Keratinocyte (primary cell): Measurements from ENCODE around the gene PRKAB1. TPM values are rescaled to one million over a fixed set of nuclear protein-coding genes. Genes with fewer than 3 reads are reported as not detected.

Source experiments
- DNase-seq: peaks from one replicate; pipeline ENCODE4 v3.0.0-alpha.2; 2011; ENCODE audit warnings: low read depth, missing footprints, low spot score
- FAIRE-seq: peaks from 2 replicates; lab custom pipeline; 2011; peaks lifted over from hg19 to GRCh38; lab: Jason Lieb, UNC
- H2AFZ ChIP-seq: 2 replicates; pipeline ENCODE4 v1.6.0; 2012; ENCODE audit warnings: low read length, control low read depth, inconsistent platforms; ENCODE audit not compliant: control insufficient read depth
- H3K27ac ChIP-seq: 2 replicates; pipeline ENCODE4 v1.5.1; 2011; ENCODE audit warnings: low read length; ENCODE audit not compliant: control insufficient read depth, insufficient read depth
- H3K27me3 ChIP-seq: 3 replicates; pipeline ENCODE4 v1.6.0; 2011; ENCODE audit warnings: low read length; ENCODE audit not compliant: control insufficient read depth, insufficient read depth; ENCODE audit errors: extremely low read depth
- H3K36me3 ChIP-seq, 2 experiments: 2 replicates in 1 of 2; 3 replicates in 1 of 2; pipeline ENCODE4 v1.5.1; 2011; ENCODE audit warnings: low read length in 2 of 2, mild to moderate bottlenecking in 1 of 2; ENCODE audit not compliant: control insufficient read depth in 2 of 2, insufficient read depth in 2 of 2; ENCODE audit errors: extremely low read depth in 1 of 2
- H3K4me1 ChIP-seq: 3 replicates; pipeline ENCODE4 v1.5.1; 2011; ENCODE audit warnings: low read length; ENCODE audit not compliant: control insufficient read depth, insufficient read depth; ENCODE audit errors: extremely low read depth
- H3K4me2 ChIP-seq: 3 replicates; pipeline ENCODE4 v1.6.0; 2011; ENCODE audit warnings: low read depth, low read length; ENCODE audit not compliant: control insufficient read depth, insufficient read depth; ENCODE audit errors: extremely low read depth
- H3K4me3 ChIP-seq, 3 experiments: fragments of 200-600 bp in 1 of 3; sonication (generic) in 1 of 3; 2 replicates in 2 of 3; 3 replicates in 1 of 3; pipeline ENCODE4 v1.5.1; 2011 to 2016; ENCODE audit warnings: low read length in 3 of 3, mild to moderate bottlenecking in 3 of 3, control low read depth in 2 of 3, inconsistent platforms in 1 of 3, low read depth in 1 of 3, mixed read lengths in 1 of 3, mixed run types in 1 of 3, moderate library complexity in 1 of 3; ENCODE audit not compliant: control insufficient read depth in 2 of 3, insufficient read depth in 2 of 3; ENCODE audit errors: extremely low read depth in 1 of 3
- H3K79me2 ChIP-seq: 2 replicates; pipeline ENCODE4 v1.6.0; 2012; ENCODE audit warnings: low read length; ENCODE audit not compliant: control insufficient read depth, insufficient read depth
- H3K9ac ChIP-seq: 3 replicates; pipeline ENCODE4 v1.6.0; 2011; ENCODE audit warnings: low read length; ENCODE audit not compliant: control insufficient read depth, insufficient read depth; ENCODE audit errors: extremely low read depth
- H3K9me1 ChIP-seq: 3 replicates; pipeline ENCODE4 v1.6.0; 2011; ENCODE audit warnings: low read length; ENCODE audit not compliant: control insufficient read depth, insufficient read depth; ENCODE audit errors: extremely low read depth
- H3K9me3 ChIP-seq: 2 replicates; pipeline ENCODE4 v1.5.1; 2012; ENCODE audit warnings: low read depth, low read length; ENCODE audit not compliant: control insufficient read depth
- H4K20me1 ChIP-seq: 3 replicates; pipeline ENCODE4 v1.6.0; 2011; ENCODE audit warnings: low read length; ENCODE audit not compliant: control insufficient read depth, insufficient read depth; ENCODE audit errors: extremely low read depth
- EZH2 ChIP-seq: IDR thresholded peaks from one replicate; pipeline ENCODE4 v1.6.1; 2012; ENCODE audit warnings: inconsistent platforms, mild to moderate bottlenecking, low read length, moderate library complexity
- dilution Hi-C: fragments of 300-500 bp; cut with MboI; formaldehyde crosslinking; loops from one replicate; pipeline ENCODE4 v1.7.0; 2020; ENCODE audit warnings: low sequenced_read_pairs; ENCODE audit not compliant: extremely low pct_ligation_motif_present
- polyA plus RNA-seq, 5 experiments: library from polyadenylated mRNA; depleted of rRNA in 3 of 5; stranded (reverse) in 3 of 5; stranded (forward) in 1 of 5; unstranded in 1 of 5; fragments of >200 nt; gene quantifications; 1 replicate in 1 of 5; 2 replicates in 3 of 5; 3 replicates in 1 of 5; pipeline versions ENCODE4 v1.2.1 to v1.2.3, GENCODE V29; 2011 to 2012; ENCODE audit warnings: missing spikeins in 2 of 5, low read depth in 1 of 5, low replicate concordance in 1 of 5
- small RNA-seq, 3 experiments: library from RNA; depleted of rRNA; stranded (forward); fragments of <200 nt; gene quantifications; one replicate each; pipeline ENCODE3, GENCODE V24; 2012; ENCODE audit warnings: low read depth in 3 of 3, low replicate concordance in 1 of 3; ENCODE audit not compliant: insufficient read length in 3 of 3
- TF ChIP-seq, protein P1 (sequence below), 3 experiments: IDR thresholded peaks in 1 of 3; conservative IDR thresholded peaks in 1 of 3; optimal IDR thresholded peaks in 1 of 3; 2 replicates in 2 of 3; 3 replicates in 1 of 3; pipeline versions ENCODE3 to v1.5.1; 2011; ENCODE audit warnings: low read length in 3 of 3, mild to moderate bottlenecking in 3 of 3, moderate library complexity in 2 of 3, control low read depth in 1 of 3, inconsistent platforms in 1 of 3; ENCODE audit not compliant: insufficient read depth in 2 of 3; ENCODE audit errors: extremely low read depth in 1 of 3

The PRKAB1 gene
- polyA plus RNA-seq, 1 donor (not counting 4 experiments of a cell fraction or from before 2014, with no cell fraction given), result 22.0 TPM

DNA sequence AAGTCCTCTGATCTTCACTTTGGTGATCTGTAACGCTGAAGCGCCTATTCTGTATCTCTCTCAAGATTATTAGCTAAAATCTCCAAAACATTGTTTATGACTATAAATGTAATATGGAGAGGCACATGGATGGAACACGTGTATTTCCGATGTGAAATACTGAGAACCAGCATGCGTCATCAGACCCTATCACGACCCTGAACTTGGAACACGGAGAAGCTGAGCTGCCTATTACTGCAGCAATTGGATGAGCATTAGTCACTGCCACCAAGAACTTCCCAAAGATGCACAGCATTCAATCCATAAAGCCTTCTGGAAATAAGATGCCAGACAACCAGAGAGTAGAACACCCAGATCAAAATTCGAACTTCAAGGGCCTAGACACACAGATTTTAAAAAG lies 61.9 kb downstream of the PRKAB1 start:
- Histone ChIP-seq H2AFZ (no peak overlapping the region), H4K20me1 (no peaks in the 10 kb centered on the region), H3K79me2 (no peaks in the 10 kb centered on the region), H3K36me3 (peaks cover 0 to 18% of the 10 kb centered on the region in 2 experiments), H3K4me3 (no peak overlapping the region), H3K9me1 (no peaks in the 10 kb centered on the region), H3K27ac (no peak overlapping the region), H3K4me1 (no peaks in the 10 kb centered on the region), H3K4me2 (no peak overlapping the region), H3K27me3 (no peaks in the 10 kb centered on the region), H3K9ac (no peak overlapping the region), H3K9me3 (no peaks in the 10 kb centered on the region)
- no peak for DNase-seq
- no peak for FAIRE-seq
- no peak for TF ChIP-seq EZH2
- TF ChIP-seq, protein P1, sequence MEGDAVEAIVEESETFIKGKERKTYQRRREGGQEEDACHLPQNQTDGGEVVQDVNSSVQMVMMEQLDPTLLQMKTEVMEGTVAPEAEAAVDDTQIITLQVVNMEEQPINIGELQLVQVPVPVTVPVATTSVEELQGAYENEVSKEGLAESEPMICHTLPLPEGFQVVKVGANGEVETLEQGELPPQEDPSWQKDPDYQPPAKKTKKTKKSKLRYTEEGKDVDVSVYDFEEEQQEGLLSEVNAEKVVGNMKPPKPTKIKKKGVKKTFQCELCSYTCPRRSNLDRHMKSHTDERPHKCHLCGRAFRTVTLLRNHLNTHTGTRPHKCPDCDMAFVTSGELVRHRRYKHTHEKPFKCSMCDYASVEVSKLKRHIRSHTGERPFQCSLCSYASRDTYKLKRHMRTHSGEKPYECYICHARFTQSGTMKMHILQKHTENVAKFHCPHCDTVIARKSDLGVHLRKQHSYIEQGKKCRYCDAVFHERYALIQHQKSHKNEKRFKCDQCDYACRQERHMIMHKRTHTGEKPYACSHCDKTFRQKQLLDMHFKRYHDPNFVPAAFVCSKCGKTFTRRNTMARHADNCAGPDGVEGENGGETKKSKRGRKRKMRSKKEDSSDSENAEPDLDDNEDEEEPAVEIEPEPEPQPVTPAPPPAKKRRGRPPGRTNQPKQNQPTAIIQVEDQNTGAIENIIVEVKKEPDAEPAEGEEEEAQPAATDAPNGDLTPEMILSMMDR (optimal IDR thresholded peaks at IDR 0.05 in 1 of 3, IDR thresholded peaks at IDR 0.05 in 1 of 3, conservative IDR thresholded peaks at IDR 0.05 in 1 of 3; ENCODE audit: extremely low read depth in 1 of 3, insufficient read depth in 2 of 3, low read length in 3 of 3), result no peak
- dilution Hi-C loops, result no loop called here

DNA sequence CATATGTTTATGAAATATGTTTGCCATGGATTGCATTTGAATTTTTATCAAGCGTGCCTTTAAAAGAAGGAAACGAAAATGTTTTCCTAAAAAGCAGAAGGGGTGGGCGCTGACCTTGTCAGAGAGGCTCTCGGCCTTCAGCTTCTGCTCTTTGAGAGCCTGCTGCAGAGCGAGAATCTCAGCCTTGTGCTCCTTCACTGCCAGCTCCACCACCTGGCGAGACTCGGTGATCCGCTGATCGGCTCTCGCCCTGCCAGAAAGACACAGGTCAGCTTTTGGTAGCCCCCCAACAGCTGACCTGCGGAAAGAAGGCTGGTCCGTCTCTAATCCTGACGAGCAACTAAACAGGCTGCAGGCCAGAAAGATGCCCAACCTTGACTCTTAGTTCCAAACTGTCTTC lies 62.4 kb downstream of the PRKAB1 start:
- no peaks in the 10 kb centered on the region for H3K27me3 ChIP-seq
- H3K79me2 ChIP-seq, result no peaks in the 10 kb centered on the region
- H3K27ac ChIP-seq, result no peak overlapping the region
- H3K4me2 ChIP-seq, result no peak overlapping the region
- TF ChIP-seq, protein P1 (optimal IDR thresholded peaks at IDR 0.05 in 1 of 3, IDR thresholded peaks at IDR 0.05 in 1 of 3, conservative IDR thresholded peaks at IDR 0.05 in 1 of 3; ENCODE audit: extremely low read depth in 1 of 3, insufficient read depth in 2 of 3, low read length in 3 of 3), result no peak
- TF ChIP-seq EZH2, result no peak
- no peaks in the 10 kb centered on the region for H3K9me1 ChIP-seq
- H2AFZ ChIP-seq, result no peak overlapping the region
- H3K9ac ChIP-seq, result no peak overlapping the region
- no peaks in the 10 kb centered on the region for H3K4me1 ChIP-seq
- H4K20me1 ChIP-seq, result no peaks in the 10 kb centered on the region
- no peak overlapping the region for H3K4me3 ChIP-seq
- no peaks in the 10 kb centered on the region for H3K9me3 ChIP-seq
- dilution Hi-C loops, result no loop called here
- DNase-seq (no peak), FAIRE-seq (no peak)
- peaks cover 0 to 18% of the 10 kb centered on the region in 2 experiments for H3K36me3 ChIP-seq

Small RNA genes within 50 kb of the gene (small RNA-seq; reads per million reads assigned to genes)
- gene RN7SKP197, result 0 reads per million in 3 experiments

Other genes starting within 250 kb of the PRKAB1 start
- 0.01 TPM in 1 of 3 replicates, not detected in the others for gene TMEM233, start 74.4 kb upstream of the PRKAB1 start, polyA plus RNA-seq
- 1.4 to 6.6 TPM (median 6.2 TPM) in 3 replicates for gene CIT, start 209.2 kb downstream of the PRKAB1 start, polyA plus RNA-seq